ENCODE measurements around the gene SH2D3A.

GRCh38 chr19:6732803-6733337 lies 34.4 kb downstream of the SH2D3A start:
- TF ChIP-seq CTCF (optimal IDR thresholded peaks at IDR 0.05 in 1 of 3, IDR thresholded peaks at IDR 0.05 in 1 of 3, conservative IDR thresholded peaks at IDR 0.05 in 1 of 3; ENCODE audit: extremely low read depth in 1 of 3, insufficient read depth in 2 of 3, low read length in 3 of 3) (no peak), EZH2 (IDR thresholded peaks at IDR 0.05; ENCODE audit: low read length) (no peak)
